Ascending aorta (tissue), 2 donors: Measurements from ENCODE around the gene HDAC7. TPM values are rescaled to one million over a fixed set of nuclear protein-coding genes. Genes with fewer than 3 reads are reported as not detected.

ENCODE experiments used
- DNase-seq, 2 donors: peaks; one replicate each; pipeline ENCODE4 v3.0.0-alpha.2; 2019; ENCODE audit warnings: low spot score in 2 of 2
- H3K27ac ChIP-seq, 2 donors: fragments of 200-600 bp; sonication (generic); one replicate each; pipeline ENCODE4 v1.5.1; 2016 to 2017; ENCODE audit warnings: mild to moderate bottlenecking in 1 of 2
- H3K27me3 ChIP-seq: fragments of 200-600 bp; sonication (generic); one replicate; pipeline ENCODE4 v1.5.1; 2017
- H3K36me3 ChIP-seq, 2 donors: fragments of 200-600 bp; sonication (generic); one replicate each; pipeline ENCODE4 v1.5.1; 2016
- H3K4me1 ChIP-seq, 2 donors: fragments of 200-600 bp; sonication (generic); one replicate each; pipeline ENCODE4 v1.5.1; 2016 to 2017; ENCODE audit warnings: mild to moderate bottlenecking in 1 of 2
- H3K4me3 ChIP-seq, 2 donors: fragments of 200-600 bp; sonication (generic); one replicate each; pipeline ENCODE4 v1.5.1; 2016 to 2017; ENCODE audit warnings: mild to moderate bottlenecking in 1 of 2
- H3K9me3 ChIP-seq, 2 donors: fragments of 200-600 bp; sonication (generic); one replicate each; pipeline ENCODE4 v1.5.1; 2016
- CTCF ChIP-seq, 3 experiments: fragments of 200-600 bp in 2 of 3; fragments of 450-650 bp in 1 of 3; sonication (generic) in 2 of 3; IDR thresholded peaks; one replicate each; pipeline ENCODE4 v1.5.1; 2016 to 2019; ENCODE audit warnings: antibody characterized with exemption in 3 of 3, mild to moderate bottlenecking in 1 of 3, moderate library complexity in 1 of 3
- intact Hi-C: fragments of 100-400 bp; cut with DNase I; formaldehyde crosslinking; loops from one replicate; pipeline ENCODE4 v1.15.1; 2023
- total RNA-seq: library from RNA; depleted of rRNA; stranded (reverse); fragments of >200 nt; gene quantifications from one replicate; pipeline ENCODE4 v1.1.0, GENCODE V29; 2016

HDAC7 gene
- total RNA-seq, 1 donor from 2014 or later, result 202 TPM

GRCh38 chr12:47743311-47743860, 76.3 kb downstream of the HDAC7 start:
- Histone ChIP-seq H3K4me3 (no peak overlapping the region), H3K4me1 (peaks cover 0 to 11% of the 10 kb centered on the region in 2 donors), H3K27ac (no peak overlapping the region), H3K9me3 (no peaks in the 10 kb centered on the region), H3K36me3 (peaks cover 22 to 54% of the 10 kb centered on the region in 2 donors), H3K27me3 (no peaks in the 10 kb centered on the region)
- intact Hi-C loops, result no loop called here
- TF ChIP-seq CTCF (IDR thresholded peaks at IDR 0.05), result no peak
- DNase-seq, result no peak

GRCh38 chr12:47742253-47742825, 77.4 kb downstream of the HDAC7 start:
- no peaks in the 10 kb centered on the region for H3K9me3 ChIP-seq
- H3K4me1 ChIP-seq, result peaks cover 0 to 20% of the 10 kb centered on the region in 2 donors
- no peak overlapping the region for H3K4me3 ChIP-seq
- H3K36me3 ChIP-seq, result peaks cover 11 to 47% of the 10 kb centered on the region in 2 donors
- intact Hi-C loops, result loop anchor here (1.0 kb wide), 2 partner anchors 25 to 37 kb away; no protein-coding TSS in a partner anchor
- H3K27me3 ChIP-seq, result no peaks in the 10 kb centered on the region
- no peak overlapping the region for H3K27ac ChIP-seq
- peak; percentile 92 to 96 (median 93) for TF ChIP-seq CTCF (IDR thresholded peaks at IDR 0.05)
- peak in 1 of 2 donors; percentile 83 for DNase-seq

GRCh38 chr12:47741340-47741703, 78.4 kb downstream of the HDAC7 start:
- Histone ChIP-seq H3K36me3 (peaks cover under 1 to 36% of the 10 kb centered on the region in 2 donors), H3K27me3 (no peaks in the 10 kb centered on the region), H3K9me3 (no peaks in the 10 kb centered on the region), H3K27ac (peak overlapping the region; percentile 46 to 62), H3K4me1 (peaks cover 7 to 28% of the 10 kb centered on the region in 2 donors), H3K4me3 (no peak overlapping the region)
- intact Hi-C loops, result no loop called here
- no peak for TF ChIP-seq CTCF (IDR thresholded peaks at IDR 0.05)
- DNase-seq, result peak; percentile 69 to 86

DNA sequence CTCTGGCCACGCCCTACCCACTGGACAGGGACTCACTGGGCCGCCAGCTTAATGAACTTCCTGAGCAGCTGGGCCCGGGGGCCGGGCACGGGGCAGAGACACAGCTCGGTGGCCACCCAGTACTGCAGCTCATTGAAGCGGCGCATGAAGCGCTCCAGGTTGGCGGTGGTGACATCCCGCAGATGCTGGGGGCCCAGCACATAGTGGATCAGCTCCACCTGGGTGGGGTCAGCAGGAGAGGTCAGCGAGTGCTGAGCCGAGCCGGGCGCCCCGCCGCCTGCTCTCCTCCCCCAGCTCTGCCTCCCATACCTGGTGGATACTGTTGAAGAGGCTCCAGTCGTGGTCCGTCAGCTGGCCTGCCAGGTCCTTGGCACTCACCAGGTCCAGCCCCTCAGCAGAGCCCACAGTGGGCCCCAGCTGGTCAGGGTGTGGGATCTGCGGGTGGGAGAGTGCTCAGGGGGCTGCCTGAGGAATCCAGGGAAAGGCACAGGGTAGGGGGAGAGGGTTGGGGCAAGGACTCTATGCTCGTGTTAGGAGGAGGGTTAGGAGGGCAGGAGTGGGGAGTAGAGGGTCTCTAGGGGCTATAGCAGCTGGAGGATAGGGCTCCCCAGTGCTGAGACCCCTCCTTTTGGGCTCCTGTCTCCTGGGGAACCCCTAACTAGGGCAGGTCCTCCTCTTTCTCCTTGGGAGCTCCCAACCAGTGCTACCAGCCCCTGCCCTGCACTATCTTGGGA, 78.9 kb downstream of the HDAC7 start:
- H3K27me3 ChIP-seq, result no peaks in the 10 kb centered on the region
- H3K36me3 ChIP-seq, result peaks cover 0 to 31% of the 10 kb centered on the region in 2 donors
- no peak for DNase-seq
- no peaks in the 10 kb centered on the region for H3K9me3 ChIP-seq
- intact Hi-C loops, result no loop called here
- H3K27ac ChIP-seq, result peak overlapping the region; percentile 46 to 62
- peaks cover 13 to 33% of the 10 kb centered on the region in 2 donors for H3K4me1 ChIP-seq
- no peak overlapping the region for H3K4me3 ChIP-seq
- no peak for TF ChIP-seq CTCF (IDR thresholded peaks at IDR 0.05)

GRCh38 chr12:47739979-47740378, 79.7 kb downstream of the HDAC7 start:
- no peak for TF ChIP-seq CTCF (IDR thresholded peaks at IDR 0.05)
- H3K36me3 ChIP-seq, result peaks cover 0 to 27% of the 10 kb centered on the region in 2 donors
- intact Hi-C loops, result no loop called here
- no peaks in the 10 kb centered on the region for H3K9me3 ChIP-seq
- H3K4me1 ChIP-seq, result peaks cover 18 to 41% of the 10 kb centered on the region in 2 donors
- no peaks in the 10 kb centered on the region for H3K27me3 ChIP-seq
- no peak overlapping the region for H3K4me3 ChIP-seq
- H3K27ac ChIP-seq, result peak overlapping the region; percentile 5 to 62
- no peak for DNase-seq
